Measurements from ENCODE around the gene STK35. TPM values are rescaled to one million over a fixed set of nuclear protein-coding genes. Genes with fewer than 3 reads are reported as not detected.

Gene STK35
- total and polyA plus RNA-seq, 2 donors (not counting 3 experiments of a cell fraction or from before 2014, with no cell fraction given) = 10.2 to 17.5 TPM

DNA sequence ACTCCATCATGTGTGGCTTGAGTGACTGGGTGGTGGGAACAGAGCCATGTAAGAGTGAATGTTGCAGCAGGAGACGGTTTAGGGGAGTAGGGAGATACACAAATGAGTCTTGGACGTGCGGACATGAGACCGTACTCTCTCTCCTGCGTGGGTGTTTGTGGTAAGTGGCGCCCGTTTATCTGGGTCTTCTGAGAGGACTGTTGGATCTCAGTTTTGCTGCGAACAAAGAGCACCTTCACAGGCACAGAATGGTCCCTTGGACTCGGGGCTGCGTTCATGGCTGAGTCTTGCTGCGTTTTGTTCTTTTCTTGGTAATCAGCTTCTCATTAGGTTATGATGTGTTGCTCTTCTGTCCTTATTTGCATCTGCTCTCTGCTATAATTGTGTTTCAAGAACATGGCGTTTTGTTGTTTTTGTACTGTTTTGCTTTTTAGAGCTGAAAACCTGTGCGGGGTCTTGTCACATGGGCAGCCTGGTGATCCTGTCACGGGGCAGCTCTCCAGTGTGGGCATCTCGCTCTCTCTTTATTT is 28.5 kb downstream of the STK35 start:
- Histone ChIP-seq H3K4me2 (ENCODE audit: insufficient read depth, low read length) (no peak overlapping the region), H3K79me2 (ENCODE audit: control insufficient read depth, insufficient read depth, low read length) (peaks cover 56% of the 10 kb centered on the region), H3K9me3 (replicated peaks; ENCODE audit: control insufficient read depth, insufficient read depth, low read length) (no peaks in the 10 kb centered on the region), H3K9ac (replicated peaks; ENCODE audit: extremely low read depth, insufficient read depth, low read length) (no peak overlapping the region), H3K27me3 (ENCODE audit: control insufficient read depth in 2 of 2, insufficient read depth in 2 of 2, low read length in 2 of 2) (no peaks in the 10 kb centered on the region), H3K27ac (ENCODE audit: insufficient read depth, low read depth, low read length) (no peak overlapping the region), H3K9me1 (replicated peaks; ENCODE audit: control insufficient read depth, extremely low read depth, insufficient read depth, low read length) (no peaks in the 10 kb centered on the region), H3K4me1 (ENCODE audit: control insufficient read depth, extremely low read depth, insufficient read depth, low read length) (peaks cover 3% of the 10 kb centered on the region), H3K4me3 (replicated peaks in 1 of 3; ENCODE audit: insufficient read depth in 1 of 3, low read depth in 1 of 3, low read length in 3 of 3) (no peak overlapping the region), H3K36me3 (ENCODE audit: control insufficient read depth in 2 of 2, extremely low read depth in 1 of 2, insufficient read depth in 2 of 2, low read length in 2 of 2) (peaks cover 0 to 5% of the 10 kb centered on the region in 2 experiments), H2AFZ (ENCODE audit: low read depth, low read length) (no peak overlapping the region), H4K20me1 (replicated peaks; ENCODE audit: control insufficient read depth, extremely low read depth, insufficient read depth, low read length) (no peaks in the 10 kb centered on the region)
- CTCF ChIA-PET = no interaction called here
- TF ChIP-seq POLR2AphosphoS5 (IDR thresholded peaks at IDR 0.05; ENCODE audit: insufficient read depth, low read depth, low read length) (no peak), FOS (IDR thresholded peaks at IDR 0.05; ENCODE audit: borderline replicate concordance, insufficient read depth, low read length) (no peak), POLR2A (IDR thresholded peaks at IDR 0.05; ENCODE audit: low read depth, low read length) (no peak), JUN (IDR thresholded peaks at IDR 0.05; ENCODE audit: borderline replicate concordance, insufficient read depth, insufficient read length, low read depth) (no peak), GATA2 (IDR thresholded peaks at IDR 0.05; ENCODE audit: insufficient read depth, insufficient read length, low read depth, low read length) (no peak), EZH2 (IDR thresholded peaks at IDR 0.05; ENCODE audit: borderline replicate concordance, low read depth, low read length, severe bottlenecking) (no peak), MYC (IDR thresholded peaks at IDR 0.05; ENCODE audit: low read depth, low read length) (no peak)
- TF ChIP-seq, protein P1, sequence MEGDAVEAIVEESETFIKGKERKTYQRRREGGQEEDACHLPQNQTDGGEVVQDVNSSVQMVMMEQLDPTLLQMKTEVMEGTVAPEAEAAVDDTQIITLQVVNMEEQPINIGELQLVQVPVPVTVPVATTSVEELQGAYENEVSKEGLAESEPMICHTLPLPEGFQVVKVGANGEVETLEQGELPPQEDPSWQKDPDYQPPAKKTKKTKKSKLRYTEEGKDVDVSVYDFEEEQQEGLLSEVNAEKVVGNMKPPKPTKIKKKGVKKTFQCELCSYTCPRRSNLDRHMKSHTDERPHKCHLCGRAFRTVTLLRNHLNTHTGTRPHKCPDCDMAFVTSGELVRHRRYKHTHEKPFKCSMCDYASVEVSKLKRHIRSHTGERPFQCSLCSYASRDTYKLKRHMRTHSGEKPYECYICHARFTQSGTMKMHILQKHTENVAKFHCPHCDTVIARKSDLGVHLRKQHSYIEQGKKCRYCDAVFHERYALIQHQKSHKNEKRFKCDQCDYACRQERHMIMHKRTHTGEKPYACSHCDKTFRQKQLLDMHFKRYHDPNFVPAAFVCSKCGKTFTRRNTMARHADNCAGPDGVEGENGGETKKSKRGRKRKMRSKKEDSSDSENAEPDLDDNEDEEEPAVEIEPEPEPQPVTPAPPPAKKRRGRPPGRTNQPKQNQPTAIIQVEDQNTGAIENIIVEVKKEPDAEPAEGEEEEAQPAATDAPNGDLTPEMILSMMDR (IDR thresholded peaks at IDR 0.05; ENCODE audit: extremely low read depth in 1 of 2, insufficient read depth in 1 of 2, low read depth in 1 of 2, low read length in 2 of 2) = no peak
- TF ChIP-seq, protein P2, sequence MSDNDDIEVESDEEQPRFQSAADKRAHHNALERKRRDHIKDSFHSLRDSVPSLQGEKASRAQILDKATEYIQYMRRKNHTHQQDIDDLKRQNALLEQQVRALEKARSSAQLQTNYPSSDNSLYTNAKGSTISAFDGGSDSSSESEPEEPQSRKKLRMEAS (IDR thresholded peaks at IDR 0.05; ENCODE audit: insufficient read depth, insufficient read length) = no peak
- DNase-seq (ENCODE audit: low read depth, low spot score) (no peak), FAIRE-seq (no peak)
- intact Hi-C loops (cut with micrococcal nuclease) (no loop called here), dilution Hi-C loops (cut with MboI; ENCODE audit: extremely low pct_ligation_motif_present, low sequenced_read_pairs) (no loop called here)
- POLR2A ChIA-PET = no interaction called here
- BruUV-seq (replicated peaks) = no TSS peak

Measured in endothelial cell of umbilical vein (primary cell).